ENCODE measurements around the gene BABAM1.

- TF ChIP-seq, protein P1, sequence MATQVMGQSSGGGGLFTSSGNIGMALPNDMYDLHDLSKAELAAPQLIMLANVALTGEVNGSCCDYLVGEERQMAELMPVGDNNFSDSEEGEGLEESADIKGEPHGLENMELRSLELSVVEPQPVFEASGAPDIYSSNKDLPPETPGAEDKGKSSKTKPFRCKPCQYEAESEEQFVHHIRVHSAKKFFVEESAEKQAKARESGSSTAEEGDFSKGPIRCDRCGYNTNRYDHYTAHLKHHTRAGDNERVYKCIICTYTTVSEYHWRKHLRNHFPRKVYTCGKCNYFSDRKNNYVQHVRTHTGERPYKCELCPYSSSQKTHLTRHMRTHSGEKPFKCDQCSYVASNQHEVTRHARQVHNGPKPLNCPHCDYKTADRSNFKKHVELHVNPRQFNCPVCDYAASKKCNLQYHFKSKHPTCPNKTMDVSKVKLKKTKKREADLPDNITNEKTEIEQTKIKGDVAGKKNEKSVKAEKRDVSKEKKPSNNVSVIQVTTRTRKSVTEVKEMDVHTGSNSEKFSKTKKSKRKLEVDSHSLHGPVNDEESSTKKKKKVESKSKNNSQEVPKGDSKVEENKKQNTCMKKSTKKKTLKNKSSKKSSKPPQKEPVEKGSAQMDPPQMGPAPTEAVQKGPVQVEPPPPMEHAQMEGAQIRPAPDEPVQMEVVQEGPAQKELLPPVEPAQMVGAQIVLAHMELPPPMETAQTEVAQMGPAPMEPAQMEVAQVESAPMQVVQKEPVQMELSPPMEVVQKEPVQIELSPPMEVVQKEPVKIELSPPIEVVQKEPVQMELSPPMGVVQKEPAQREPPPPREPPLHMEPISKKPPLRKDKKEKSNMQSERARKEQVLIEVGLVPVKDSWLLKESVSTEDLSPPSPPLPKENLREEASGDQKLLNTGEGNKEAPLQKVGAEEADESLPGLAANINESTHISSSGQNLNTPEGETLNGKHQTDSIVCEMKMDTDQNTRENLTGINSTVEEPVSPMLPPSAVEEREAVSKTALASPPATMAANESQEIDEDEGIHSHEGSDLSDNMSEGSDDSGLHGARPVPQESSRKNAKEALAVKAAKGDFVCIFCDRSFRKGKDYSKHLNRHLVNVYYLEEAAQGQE (IDR thresholded peaks at IDR 0.05; ENCODE audit: low read depth), result no peak
- TF ChIP-seq FOSL1 (IDR thresholded peaks at IDR 0.05; ENCODE audit: low read depth) (no peak), JUND (IDR thresholded peaks at IDR 0.05) (no peak), CEBPB (IDR thresholded peaks at IDR 0.05; ENCODE audit: low read depth) (no peak), POLR2A (IDR thresholded peaks at IDR 0.05; ENCODE audit: borderline replicate concordance, extremely low read depth, insufficient read depth, insufficient read length) (peak; percentile 29), RAD21 (IDR thresholded peaks at IDR 0.05; ENCODE audit: low read depth) (no peak), POLR2AphosphoS5 (IDR thresholded peaks at IDR 0.05; ENCODE audit: low read depth, low read length) (peak; percentile 13; the same call in 1 of the 2 replicates), SRF (IDR thresholded peaks at IDR 0.05; ENCODE audit: low read depth) (no peak), TCF7L2 (IDR thresholded peaks at IDR 0.05; ENCODE audit: borderline replicate concordance, extremely low read depth, insufficient read depth, insufficient read length) (no peak)
- TF ChIP-seq, protein P2, sequence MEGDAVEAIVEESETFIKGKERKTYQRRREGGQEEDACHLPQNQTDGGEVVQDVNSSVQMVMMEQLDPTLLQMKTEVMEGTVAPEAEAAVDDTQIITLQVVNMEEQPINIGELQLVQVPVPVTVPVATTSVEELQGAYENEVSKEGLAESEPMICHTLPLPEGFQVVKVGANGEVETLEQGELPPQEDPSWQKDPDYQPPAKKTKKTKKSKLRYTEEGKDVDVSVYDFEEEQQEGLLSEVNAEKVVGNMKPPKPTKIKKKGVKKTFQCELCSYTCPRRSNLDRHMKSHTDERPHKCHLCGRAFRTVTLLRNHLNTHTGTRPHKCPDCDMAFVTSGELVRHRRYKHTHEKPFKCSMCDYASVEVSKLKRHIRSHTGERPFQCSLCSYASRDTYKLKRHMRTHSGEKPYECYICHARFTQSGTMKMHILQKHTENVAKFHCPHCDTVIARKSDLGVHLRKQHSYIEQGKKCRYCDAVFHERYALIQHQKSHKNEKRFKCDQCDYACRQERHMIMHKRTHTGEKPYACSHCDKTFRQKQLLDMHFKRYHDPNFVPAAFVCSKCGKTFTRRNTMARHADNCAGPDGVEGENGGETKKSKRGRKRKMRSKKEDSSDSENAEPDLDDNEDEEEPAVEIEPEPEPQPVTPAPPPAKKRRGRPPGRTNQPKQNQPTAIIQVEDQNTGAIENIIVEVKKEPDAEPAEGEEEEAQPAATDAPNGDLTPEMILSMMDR (IDR thresholded peaks at IDR 0.05 in 2 of 3, conservative IDR thresholded peaks at IDR 0.05 in 1 of 3; ENCODE audit: borderline replicate concordance in 1 of 3, insufficient read depth in 1 of 3, low read depth in 2 of 3, low read length in 2 of 3), result peak in 1 of 3 experiments; percentile 21; a peak in 1 of 6 replicates
- TF ChIP-seq, protein P3, sequence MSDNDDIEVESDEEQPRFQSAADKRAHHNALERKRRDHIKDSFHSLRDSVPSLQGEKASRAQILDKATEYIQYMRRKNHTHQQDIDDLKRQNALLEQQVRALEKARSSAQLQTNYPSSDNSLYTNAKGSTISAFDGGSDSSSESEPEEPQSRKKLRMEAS (IDR thresholded peaks at IDR 0.05), result peak; percentile 72
Observed at GRCh38 chr19:17235300-17235970, 31.8 kb upstream of the BABAM1 start.
